Central memory CD4-positive, alpha-beta T cell (primary cell): ENCODE data around the gene AEBP2.
A peak's percentile ranks its signal among the peaks of the same experiment; 100 is the strongest.
"Not testable (repeated sequence)": the region's sequence is repeated elsewhere in the genome, so short reads cannot be mapped to it uniquely, and the experiment has no call there.

Experiments
- DNase-seq: peaks from one replicate; pipeline ENCODE4 v3.0.0; 2022

The AEBP2 gene

GRCh38 chr12:19456176-19456575, 16.9 kb downstream of the AEBP2 start:
- DNase-seq = no peak

GRCh38 chr12:19457561-19457960, 18.3 kb downstream of the AEBP2 start:
- no peak for DNase-seq

GRCh38 chr12:19458733-19459132, 19.4 kb downstream of the AEBP2 start:
- no peak for DNase-seq

GRCh38 chr12:19461999-19462398, 22.7 kb downstream of the AEBP2 start:
- DNase-seq = no peak

- DNase-seq = no peak
These were observed 23.1 kb downstream of the AEBP2 start for GRCh38 chr12:19462406-19462805.

- DNase-seq = no peak
These were observed 24.9 kb downstream of the AEBP2 start for GRCh38 chr12:19464192-19464580.

- no peak for DNase-seq
These were observed 26.4 kb downstream of the AEBP2 start for GRCh38 chr12:19465711-19466110.

- DNase-seq = no peak
These were observed 34.9 kb downstream of the AEBP2 start for GRCh38 chr12:19474147-19474546.

GRCh38 chr12:19475884-19476505, 36.7 kb downstream of the AEBP2 start:
- not testable (repeated sequence) for DNase-seq

- no peak for DNase-seq
These were observed 37.8 kb downstream of the AEBP2 start for GRCh38 chr12:19477071-19477470.

GRCh38 chr12:19480459-19480858, 41.2 kb downstream of the AEBP2 start:
- no peak for DNase-seq

- DNase-seq = no peak
These were observed 42.7 kb downstream of the AEBP2 start for GRCh38 chr12:19482036-19482435.

- peak; percentile 15 for DNase-seq
These were observed 43.3 kb downstream of the AEBP2 start for GRCh38 chr12:19482551-19483109.

- no peak for DNase-seq
These were observed 44.4 kb downstream of the AEBP2 start for GRCh38 chr12:19483727-19484126.

GRCh38 chr12:19484738-19485137, 45.4 kb downstream of the AEBP2 start:
- DNase-seq = no peak

- no peak for DNase-seq
These were observed 45.9 kb downstream of the AEBP2 start for GRCh38 chr12:19485240-19485639.

- DNase-seq = no peak
These were observed 49.9 kb downstream of the AEBP2 start for GRCh38 chr12:19489168-19489567.

GRCh38 chr12:19490908-19491307, 51.6 kb downstream of the AEBP2 start:
- DNase-seq = no peak

- no peak for DNase-seq
These were observed 52.6 kb downstream of the AEBP2 start for GRCh38 chr12:19491863-19492262.

- DNase-seq = no peak
These were observed 57.1 kb downstream of the AEBP2 start for GRCh38 chr12:19496219-19496878.

- no peak for DNase-seq
These were observed 58.8 kb downstream of the AEBP2 start for GRCh38 chr12:19498099-19498498.

- DNase-seq = no peak
These were observed 59.7 kb downstream of the AEBP2 start for GRCh38 chr12:19499030-19499429.

GRCh38 chr12:19506497-19506896, 67.2 kb downstream of the AEBP2 start:
- DNase-seq = no peak

GRCh38 chr12:19507823-19508222, 68.5 kb downstream of the AEBP2 start:
- no peak for DNase-seq

- no peak for DNase-seq
These were observed 71.2 kb downstream of the AEBP2 start for GRCh38 chr12:19510461-19510860.
